GM23338 (cell line): ENCODE measurements around the gene CASP2. TPM values are rescaled to one million over a fixed set of nuclear protein-coding genes. Genes with fewer than 3 reads are reported as not detected.

Source experiments
- ATAC-seq: fragments of 200-7000 bp; cut with Tn5 transposase; 3 replicates; pipeline ENCODE4 v1.9.1; 2020
- DNase-seq: peaks from one replicate; pipeline ENCODE4 v3.0.0-alpha.2; 2015; ENCODE audit warnings: low spot score
- H2AFZ ChIP-seq: fragments of 200-600 bp; sonication (generic); 2 replicates; pipeline ENCODE4 v1.8.0; 2016; ENCODE audit warnings: antibody characterized with exemption, mild to moderate bottlenecking, moderate library complexity
- H3F3A ChIP-seq: fragments of 200-600 bp; sonication (generic); replicated peaks from 2 replicates; pipeline ENCODE4 v1.8.0; 2017; ENCODE audit warnings: antibody characterized with exemption, mixed run types, low read depth
- H3K27ac ChIP-seq: fragments of 200-600 bp; sonication (generic); 2 replicates; pipeline ENCODE4 v1.6.1; 2016; ENCODE audit warnings: low read depth
- H3K27me3 ChIP-seq: fragments of 200-600 bp; sonication (generic); 2 replicates; pipeline ENCODE4 v1.8.0; 2016; ENCODE audit warnings: mild to moderate bottlenecking, mixed run types, moderate library complexity; ENCODE audit not compliant: insufficient read depth
- H3K36me3 ChIP-seq: fragments of 200-600 bp; sonication (generic); 2 replicates; pipeline ENCODE4 v1.8.0; 2016; ENCODE audit warnings: mild to moderate bottlenecking; ENCODE audit not compliant: insufficient read depth
- H3K4me1 ChIP-seq: fragments of 200-600 bp; sonication (generic); 2 replicates; pipeline ENCODE4 v1.8.0; 2016; ENCODE audit warnings: mild to moderate bottlenecking, moderate library complexity; ENCODE audit not compliant: insufficient read depth
- H3K4me2 ChIP-seq: fragments of 200-600 bp; sonication (generic); 2 replicates; pipeline ENCODE4 v1.7.1; 2017; ENCODE audit warnings: mixed run types
- H3K4me3 ChIP-seq: fragments of 200-600 bp; sonication (generic); 2 replicates; pipeline ENCODE4 v1.6.1; 2016; ENCODE audit warnings: mixed run types
- H3K79me2 ChIP-seq: fragments of 200-600 bp; sonication (generic); replicated peaks from 2 replicates; pipeline ENCODE4 v1.8.0; 2017; ENCODE audit warnings: mild to moderate bottlenecking; ENCODE audit not compliant: insufficient read depth
- H3K9me2 ChIP-seq: fragments of 200-600 bp; sonication (generic); 2 replicates; pipeline ENCODE4 v1.8.0; 2017; ENCODE audit not compliant: insufficient read depth
- H4K20me1 ChIP-seq: fragments of 200-600 bp; sonication (generic); replicated peaks from 2 replicates; pipeline ENCODE4 v1.8.0; 2017; ENCODE audit warnings: mild to moderate bottlenecking; ENCODE audit not compliant: insufficient read depth
- H3K27ac Mint-ChIP-seq: 2 replicates; pipeline ENCODE4 v1.8.0; 2020; ENCODE audit warnings: inconsistent platforms, mild to moderate bottlenecking, moderate library complexity, mixed read lengths
- H3K27me3 Mint-ChIP-seq: 3 replicates; pipeline ENCODE4 v1.8.0; 2022; ENCODE audit warnings: low read depth, mild to moderate bottlenecking, moderate library complexity, mixed read lengths, inconsistent platforms; ENCODE audit not compliant: insufficient read depth, poor library complexity
- H3K36me3 Mint-ChIP-seq: 3 replicates; pipeline ENCODE4 v1.8.0; 2021; ENCODE audit warnings: low read depth, mild to moderate bottlenecking, inconsistent platforms, moderate library complexity, mixed read lengths
- H3K4me1 Mint-ChIP-seq: 3 replicates; pipeline ENCODE4 v1.8.0; 2020; ENCODE audit warnings: mild to moderate bottlenecking, inconsistent platforms, mixed read lengths
- H3K4me3 Mint-ChIP-seq: 3 replicates; pipeline ENCODE4 v1.8.0; 2021; ENCODE audit warnings: moderate library complexity, mild to moderate bottlenecking, inconsistent platforms, mixed read lengths
- H3K9me3 Mint-ChIP-seq: 3 replicates; pipeline ENCODE4 v1.8.0; 2020; ENCODE audit warnings: moderate library complexity, mild to moderate bottlenecking, inconsistent platforms, mixed read lengths
- CREB1 ChIP-seq: fragments of 250-450 bp; sonication (Bioruptor Pico); IDR thresholded peaks from 2 replicates; pipeline ENCODE4 v1.5.0; 2020; ENCODE audit warnings: low read depth, mild to moderate bottlenecking, moderate library complexity
- EZH2 ChIP-seq: fragments of 200-600 bp; sonication (generic); IDR thresholded peaks from one replicate; pipeline ENCODE4 v1.8.0; 2017; ENCODE audit warnings: antibody characterized with exemption, mild to moderate bottlenecking, low read depth; ENCODE audit not compliant: unreplicated experiment
- EZH2phosphoT487 ChIP-seq: fragments of 200-600 bp; sonication (generic); IDR thresholded peaks from one replicate; pipeline ENCODE4 v1.8.1; 2018; ENCODE audit warnings: antibody characterized with exemption; ENCODE audit not compliant: unreplicated experiment
- JUNB ChIP-seq: IDR thresholded peaks from one replicate; pipeline ENCODE4 v1.6.1; 2016; ENCODE audit warnings: antibody characterized with exemption; ENCODE audit not compliant: unreplicated experiment
- NANOG ChIP-seq: IDR thresholded peaks from 2 replicates; pipeline ENCODE4 v1.6.1; 2016; ENCODE audit warnings: antibody characterized with exemption, borderline replicate concordance
- POLR2AphosphoS5 ChIP-seq: IDR thresholded peaks from 2 replicates; pipeline ENCODE4 v1.6.1; 2016; ENCODE audit warnings: antibody characterized with exemption, low read depth
- STAT1 ChIP-seq: IDR thresholded peaks from one replicate; pipeline ENCODE4 v1.6.1; 2016; ENCODE audit warnings: antibody characterized with exemption; ENCODE audit not compliant: unreplicated experiment
- ZNF114 ChIP-seq: fragments of 250-450 bp; sonication (Bioruptor Pico); IDR thresholded peaks from 2 replicates; pipeline ENCODE4 v1.5.0; 2020; ENCODE audit warnings: mild to moderate bottlenecking, moderate library complexity
- ZNF331 ChIP-seq: fragments of 250-450 bp; sonication (Bioruptor Pico); IDR thresholded peaks from 2 replicates; pipeline ENCODE4 v1.5.0; 2020; ENCODE audit warnings: low read depth, mild to moderate bottlenecking, moderate library complexity
- polyA plus RNA-seq: library from polyadenylated mRNA; unstranded; fragments of >200 nt; fragmentation: Nextera tagmentation; extraction: Ambion mirVana; gene quantifications from 2 replicates; pipeline ENCODE4 v1.2.1, GENCODE V29; 2016
- total RNA-seq: library from RNA; depleted of rRNA; stranded (reverse); fragments of >200 nt; shearing (Covaris generic); gene quantifications from 2 replicates; pipeline ENCODE4 v1.2.3, GENCODE V29; 2014
- TF ChIP-seq, protein P1 (sequence below): IDR thresholded peaks from one replicate; pipeline ENCODE4 v1.6.1; 2018; ENCODE audit warnings: antibody characterized with exemption; ENCODE audit not compliant: unreplicated experiment
- TF ChIP-seq, protein P2 (sequence below): fragments of 250-450 bp; sonication (Bioruptor Pico); IDR thresholded peaks from 2 replicates; pipeline ENCODE4 v1.5.0; 2020; ENCODE audit warnings: mild to moderate bottlenecking, moderate library complexity

CASP2 gene
- total and polyA plus RNA-seq, 2 experiments from 2014 or later, result 17.7 to 21.8 TPM

DNA sequence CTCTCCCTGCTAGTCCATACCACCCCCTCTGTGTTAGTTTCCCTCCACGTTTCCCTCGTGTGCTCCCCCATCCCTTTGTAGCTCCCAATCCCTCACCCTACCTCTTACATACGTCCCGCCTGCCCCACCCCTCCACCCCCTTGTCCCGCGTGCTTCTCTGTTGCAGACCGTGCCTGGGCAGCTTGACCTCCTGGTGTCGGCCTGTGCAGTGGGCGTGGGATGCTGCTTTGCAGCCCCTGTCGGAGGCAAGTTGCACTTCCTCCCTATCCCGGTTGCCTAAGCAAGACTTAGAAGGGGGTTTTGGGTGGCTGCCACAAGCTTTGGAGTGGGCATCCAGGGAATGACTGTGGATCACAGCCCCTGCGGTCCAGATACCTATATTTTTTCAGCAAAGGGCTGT is 35.5 kb downstream of the CASP2 start (continued):
- TF ChIP-seq, protein P1, sequence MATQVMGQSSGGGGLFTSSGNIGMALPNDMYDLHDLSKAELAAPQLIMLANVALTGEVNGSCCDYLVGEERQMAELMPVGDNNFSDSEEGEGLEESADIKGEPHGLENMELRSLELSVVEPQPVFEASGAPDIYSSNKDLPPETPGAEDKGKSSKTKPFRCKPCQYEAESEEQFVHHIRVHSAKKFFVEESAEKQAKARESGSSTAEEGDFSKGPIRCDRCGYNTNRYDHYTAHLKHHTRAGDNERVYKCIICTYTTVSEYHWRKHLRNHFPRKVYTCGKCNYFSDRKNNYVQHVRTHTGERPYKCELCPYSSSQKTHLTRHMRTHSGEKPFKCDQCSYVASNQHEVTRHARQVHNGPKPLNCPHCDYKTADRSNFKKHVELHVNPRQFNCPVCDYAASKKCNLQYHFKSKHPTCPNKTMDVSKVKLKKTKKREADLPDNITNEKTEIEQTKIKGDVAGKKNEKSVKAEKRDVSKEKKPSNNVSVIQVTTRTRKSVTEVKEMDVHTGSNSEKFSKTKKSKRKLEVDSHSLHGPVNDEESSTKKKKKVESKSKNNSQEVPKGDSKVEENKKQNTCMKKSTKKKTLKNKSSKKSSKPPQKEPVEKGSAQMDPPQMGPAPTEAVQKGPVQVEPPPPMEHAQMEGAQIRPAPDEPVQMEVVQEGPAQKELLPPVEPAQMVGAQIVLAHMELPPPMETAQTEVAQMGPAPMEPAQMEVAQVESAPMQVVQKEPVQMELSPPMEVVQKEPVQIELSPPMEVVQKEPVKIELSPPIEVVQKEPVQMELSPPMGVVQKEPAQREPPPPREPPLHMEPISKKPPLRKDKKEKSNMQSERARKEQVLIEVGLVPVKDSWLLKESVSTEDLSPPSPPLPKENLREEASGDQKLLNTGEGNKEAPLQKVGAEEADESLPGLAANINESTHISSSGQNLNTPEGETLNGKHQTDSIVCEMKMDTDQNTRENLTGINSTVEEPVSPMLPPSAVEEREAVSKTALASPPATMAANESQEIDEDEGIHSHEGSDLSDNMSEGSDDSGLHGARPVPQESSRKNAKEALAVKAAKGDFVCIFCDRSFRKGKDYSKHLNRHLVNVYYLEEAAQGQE, result no peak
- no peak for TF ChIP-seq ZNF114 (CRISPR knock-in tag)
- no peak for TF ChIP-seq POLR2AphosphoS5
- no peak for TF ChIP-seq STAT1
- TF ChIP-seq EZH2, result no peak
- no peak for TF ChIP-seq CREB1
- TF ChIP-seq JUNB, result no peak

DNA sequence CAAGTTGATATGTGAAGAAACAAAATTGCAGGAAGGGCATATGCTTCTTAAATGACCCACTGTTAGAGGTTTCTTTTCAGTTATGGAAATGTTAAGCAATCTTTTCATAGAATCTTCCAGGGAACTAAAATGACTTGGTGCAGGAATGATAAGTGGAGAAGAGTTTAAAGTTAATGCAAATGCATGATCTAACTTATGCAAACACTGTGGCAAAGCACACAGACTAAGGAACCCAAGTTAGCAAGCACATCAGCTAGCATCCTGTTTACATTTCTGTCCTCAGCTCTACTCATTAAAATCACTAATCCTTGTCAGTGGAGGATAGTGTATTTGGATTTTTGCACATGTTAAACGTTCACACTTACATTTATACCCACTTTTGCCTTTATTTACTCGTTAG is 37.1 kb downstream of the CASP2 start:
- Histone ChIP-seq H3K36me3 (no peaks in the 10 kb centered on the region), H3K79me2 (no peaks in the 10 kb centered on the region), H3K27ac (peak overlapping the region; percentile 8; the same call in 1 of the 2 replicates), H2AFZ (peak overlapping the region; percentile 1; the same call in 1 of the 2 replicates), H3K27me3 (no peaks in the 10 kb centered on the region), H3F3A (no peaks in the 10 kb centered on the region), H3K9me2 (no peaks in the 10 kb centered on the region), H4K20me1 (no peaks in the 10 kb centered on the region), H3K4me3 (no peak overlapping the region), H3K4me1 (peaks cover 24% of the 10 kb centered on the region), H3K4me2 (no peak overlapping the region; the same call in 1 of the 2 replicates)
- no peak for ATAC-seq
- Mint-ChIP-seq H3K27me3 (peaks cover 9% of the 10 kb centered on the region), H3K27ac (no peak overlapping the region), H3K9me3 (no peaks in the 10 kb centered on the region), H3K4me1 (peaks cover 27% of the 10 kb centered on the region), H3K4me3 (no peak overlapping the region; the same call in 2 of the 3 replicates), H3K36me3 (no peaks in the 10 kb centered on the region; the same call in 2 of the 3 replicates)
- no peak for TF ChIP-seq EZH2
- no peak for TF ChIP-seq CREB1
- no peak for TF ChIP-seq NANOG
- no peak for TF ChIP-seq EZH2phosphoT487
- TF ChIP-seq, protein P2, sequence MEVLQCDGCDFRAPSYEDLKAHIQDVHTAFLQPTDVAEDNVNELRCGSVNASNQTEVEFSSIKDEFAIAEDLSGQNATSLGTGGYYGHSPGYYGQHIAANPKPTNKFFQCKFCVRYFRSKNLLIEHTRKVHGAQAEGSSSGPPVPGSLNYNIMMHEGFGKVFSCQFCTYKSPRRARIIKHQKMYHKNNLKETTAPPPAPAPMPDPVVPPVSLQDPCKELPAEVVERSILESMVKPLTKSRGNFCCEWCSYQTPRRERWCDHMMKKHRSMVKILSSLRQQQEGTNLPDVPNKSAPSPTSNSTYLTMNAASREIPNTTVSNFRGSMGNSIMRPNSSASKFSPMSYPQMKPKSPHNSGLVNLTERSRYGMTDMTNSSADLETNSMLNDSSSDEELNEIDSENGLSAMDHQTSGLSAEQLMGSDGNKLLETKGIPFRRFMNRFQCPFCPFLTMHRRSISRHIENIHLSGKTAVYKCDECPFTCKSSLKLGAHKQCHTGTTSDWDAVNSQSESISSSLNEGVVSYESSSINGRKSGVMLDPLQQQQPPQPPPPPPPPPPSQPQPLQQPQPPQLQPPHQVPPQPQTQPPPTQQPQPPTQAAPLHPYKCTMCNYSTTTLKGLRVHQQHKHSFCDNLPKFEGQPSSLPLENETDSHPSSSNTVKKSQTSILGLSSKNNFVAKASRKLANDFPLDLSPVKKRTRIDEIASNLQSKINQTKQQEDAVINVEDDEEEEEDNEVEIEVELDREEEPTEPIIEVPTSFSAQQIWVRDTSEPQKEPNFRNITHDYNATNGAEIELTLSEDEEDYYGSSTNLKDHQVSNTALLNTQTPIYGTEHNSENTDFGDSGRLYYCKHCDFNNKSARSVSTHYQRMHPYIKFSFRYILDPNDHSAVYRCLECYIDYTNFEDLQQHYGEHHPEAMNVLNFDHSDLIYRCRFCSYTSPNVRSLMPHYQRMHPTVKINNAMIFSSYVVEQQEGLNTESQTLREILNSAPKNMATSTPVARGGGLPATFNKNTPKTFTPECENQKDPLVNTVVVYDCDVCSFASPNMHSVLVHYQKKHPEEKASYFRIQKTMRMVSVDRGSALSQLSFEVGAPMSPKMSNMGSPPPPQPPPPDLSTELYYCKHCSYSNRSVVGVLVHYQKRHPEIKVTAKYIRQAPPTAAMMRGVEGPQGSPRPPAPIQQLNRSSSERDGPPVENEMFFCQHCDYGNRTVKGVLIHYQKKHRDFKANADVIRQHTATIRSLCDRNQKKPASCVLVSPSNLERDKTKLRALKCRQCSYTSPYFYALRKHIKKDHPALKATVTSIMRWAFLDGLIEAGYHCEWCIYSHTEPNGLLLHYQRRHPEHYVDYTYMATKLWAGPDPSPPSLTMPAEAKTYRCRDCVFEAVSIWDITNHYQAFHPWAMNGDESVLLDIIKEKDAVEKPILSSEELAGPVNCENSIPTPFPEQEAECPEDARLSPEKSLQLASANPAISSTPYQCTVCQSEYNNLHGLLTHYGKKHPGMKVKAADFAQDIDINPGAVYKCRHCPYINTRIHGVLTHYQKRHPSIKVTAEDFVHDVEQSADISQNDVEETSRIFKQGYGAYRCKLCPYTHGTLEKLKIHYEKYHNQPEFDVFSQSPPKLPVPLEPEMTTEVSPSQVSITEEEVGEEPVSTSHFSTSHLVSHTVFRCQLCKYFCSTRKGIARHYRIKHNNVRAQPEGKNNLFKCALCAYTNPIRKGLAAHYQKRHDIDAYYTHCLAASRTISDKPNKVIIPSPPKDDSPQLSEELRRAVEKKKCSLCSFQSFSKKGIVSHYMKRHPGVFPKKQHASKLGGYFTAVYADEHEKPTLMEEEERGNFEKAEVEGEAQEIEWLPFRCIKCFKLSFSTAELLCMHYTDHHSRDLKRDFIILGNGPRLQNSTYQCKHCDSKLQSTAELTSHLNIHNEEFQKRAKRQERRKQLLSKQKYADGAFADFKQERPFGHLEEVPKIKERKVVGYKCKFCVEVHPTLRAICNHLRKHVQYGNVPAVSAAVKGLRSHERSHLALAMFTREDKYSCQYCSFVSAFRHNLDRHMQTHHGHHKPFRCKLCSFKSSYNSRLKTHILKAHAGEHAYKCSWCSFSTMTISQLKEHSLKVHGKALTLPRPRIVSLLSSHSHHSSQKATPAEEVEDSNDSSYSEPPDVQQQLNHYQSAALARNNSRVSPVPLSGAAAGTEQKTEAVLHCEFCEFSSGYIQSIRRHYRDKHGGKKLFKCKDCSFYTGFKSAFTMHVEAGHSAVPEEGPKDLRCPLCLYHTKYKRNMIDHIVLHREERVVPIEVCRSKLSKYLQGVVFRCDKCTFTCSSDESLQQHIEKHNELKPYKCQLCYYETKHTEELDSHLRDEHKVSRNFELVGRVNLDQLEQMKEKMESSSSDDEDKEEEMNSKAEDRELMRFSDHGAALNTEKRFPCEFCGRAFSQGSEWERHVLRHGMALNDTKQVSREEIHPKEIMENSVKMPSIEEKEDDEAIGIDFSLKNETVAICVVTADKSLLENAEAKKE (CRISPR knock-in tag), result no peak
- no peak for TF ChIP-seq ZNF331 (CRISPR knock-in tag)
- TF ChIP-seq ZNF114 (CRISPR knock-in tag), result no peak
- no peak for TF ChIP-seq JUNB
- TF ChIP-seq, protein P1, result no peak
- DNase-seq, result no peak
